ENCODE measurements around the gene CAMK1D.

Gene CAMK1D

GRCh38 chr10:12566161-12567115 is 217.1 kb downstream of the CAMK1D start:
- DNase-seq = no peak

- DNase-seq = no peak
Observed at GRCh38 chr10:12568391-12569009, 219.2 kb downstream of the CAMK1D start.

DNA sequence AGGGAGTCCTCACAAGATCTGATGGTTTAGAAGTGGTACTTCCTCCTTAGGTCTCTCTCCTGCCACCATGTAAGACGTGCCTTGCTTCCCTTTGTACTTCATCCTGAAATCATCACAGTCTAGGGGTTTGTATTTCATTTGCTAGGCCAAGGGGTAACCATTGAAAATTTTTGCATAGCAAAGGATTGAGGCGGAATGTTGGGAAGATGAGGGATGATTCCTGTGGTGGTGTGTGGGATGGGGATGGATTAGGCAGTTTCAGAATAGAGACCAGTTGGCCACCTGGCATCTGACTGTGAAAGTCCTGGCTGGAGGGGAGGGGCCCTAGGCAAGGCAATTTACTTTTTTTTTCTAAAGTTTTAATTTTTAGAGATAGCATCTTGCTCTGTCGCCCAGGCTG is 222.9 kb downstream of the CAMK1D start:
- no peak for DNase-seq

GRCh38 chr10:12577610-12578009 is 228.3 kb downstream of the CAMK1D start:
- no peak for DNase-seq

DNA sequence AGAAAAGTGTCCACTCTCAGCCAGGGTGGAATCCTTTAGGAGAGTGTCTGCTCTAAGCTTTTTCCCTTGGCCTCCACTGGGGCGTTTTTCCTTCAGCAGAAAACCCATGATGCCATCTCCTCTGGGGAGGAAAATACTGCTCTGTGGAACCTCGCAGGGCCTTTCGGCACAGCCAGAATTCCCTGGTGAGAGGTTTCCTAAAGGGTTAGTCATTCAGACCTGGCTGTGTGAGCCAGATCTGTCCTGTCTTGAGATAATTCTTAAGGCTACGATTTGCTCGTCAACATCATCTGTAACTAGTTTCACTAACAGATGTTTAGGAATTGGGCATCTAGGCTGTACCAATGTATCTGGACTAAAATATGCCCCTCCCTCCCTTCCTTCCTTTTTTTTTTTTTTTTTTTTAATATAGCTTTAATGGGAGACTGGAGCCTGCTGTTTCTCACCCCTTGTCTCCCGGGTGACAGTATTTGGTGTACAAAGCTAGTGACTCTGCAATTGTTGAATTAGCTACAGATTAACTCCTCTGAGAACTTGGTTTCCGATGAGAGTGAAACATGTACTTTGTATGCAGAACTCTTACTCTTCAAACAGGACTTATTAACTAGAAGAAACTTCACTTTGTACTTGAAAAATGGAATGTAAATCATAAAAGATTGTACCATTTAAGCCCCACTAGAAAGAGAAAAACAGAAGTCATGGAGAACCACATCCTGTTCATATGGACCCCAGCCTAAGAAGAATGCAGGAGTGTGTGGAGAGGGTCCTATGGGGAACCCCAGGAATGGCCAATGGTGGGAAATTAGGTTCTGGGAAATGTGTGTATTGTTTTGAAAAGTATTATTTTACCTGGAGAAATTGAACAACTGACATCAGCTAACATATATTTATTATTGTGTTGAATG is 230.9 kb downstream of the CAMK1D start:
- DNase-seq = no peak

DNA sequence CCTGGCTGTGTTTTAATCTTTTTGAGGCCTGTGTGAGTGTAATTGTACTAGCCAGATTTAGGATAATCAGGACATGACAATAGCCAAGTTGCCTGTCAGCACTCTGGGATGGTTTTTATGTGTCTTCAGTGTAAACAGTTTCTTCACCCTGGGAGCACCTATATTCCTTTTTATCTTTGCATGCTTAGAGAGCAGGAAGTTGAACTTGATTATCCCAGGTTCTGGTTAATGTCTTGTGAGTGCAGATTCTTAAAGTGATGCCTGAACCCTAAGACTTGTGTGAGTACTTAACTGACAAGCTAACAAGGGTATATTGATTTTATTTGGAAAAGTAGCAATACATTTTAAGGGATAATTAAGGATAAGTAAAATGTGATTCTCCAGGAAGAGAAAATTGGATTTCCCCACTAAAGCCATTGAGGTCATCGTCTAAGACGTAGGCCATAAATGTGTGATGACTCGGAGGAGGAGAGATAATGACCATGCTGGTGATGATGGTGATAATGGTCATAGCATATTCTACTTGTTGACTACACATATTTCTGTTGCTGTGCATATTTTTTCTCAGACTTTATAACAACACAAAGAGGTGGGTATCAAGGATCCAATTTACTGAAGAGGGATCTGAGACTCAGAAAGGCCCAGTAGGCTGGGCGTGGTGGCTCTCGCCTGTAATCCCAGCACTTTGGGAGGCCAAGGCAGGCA is 234.7 kb downstream of the CAMK1D start:
- no peak for DNase-seq

GRCh38 chr10:12586741-12587140 is 237.4 kb downstream of the CAMK1D start:
- DNase-seq = no peak

DNA sequence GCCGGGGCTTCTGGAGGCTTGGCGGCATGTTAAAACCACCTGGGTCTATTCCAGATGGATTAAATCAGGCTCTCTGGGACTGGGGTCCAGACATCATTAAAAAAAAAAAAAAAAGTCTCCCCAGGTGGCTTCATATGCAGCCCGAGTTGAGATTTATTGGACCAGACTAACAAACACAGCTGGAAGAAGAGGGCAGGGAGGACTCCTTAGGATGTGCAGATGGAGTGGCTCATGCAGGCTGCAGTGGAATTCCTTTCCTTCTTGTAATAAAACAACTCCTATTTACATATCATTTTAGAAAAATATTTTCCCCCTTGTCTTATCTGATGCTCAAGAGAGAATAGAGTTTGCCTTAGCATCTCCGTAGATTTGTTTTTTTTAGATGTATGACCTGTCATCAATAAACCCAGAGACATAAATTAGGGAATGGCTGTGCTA is 238.1 kb downstream of the CAMK1D start:
- no peak for DNase-seq

DNA sequence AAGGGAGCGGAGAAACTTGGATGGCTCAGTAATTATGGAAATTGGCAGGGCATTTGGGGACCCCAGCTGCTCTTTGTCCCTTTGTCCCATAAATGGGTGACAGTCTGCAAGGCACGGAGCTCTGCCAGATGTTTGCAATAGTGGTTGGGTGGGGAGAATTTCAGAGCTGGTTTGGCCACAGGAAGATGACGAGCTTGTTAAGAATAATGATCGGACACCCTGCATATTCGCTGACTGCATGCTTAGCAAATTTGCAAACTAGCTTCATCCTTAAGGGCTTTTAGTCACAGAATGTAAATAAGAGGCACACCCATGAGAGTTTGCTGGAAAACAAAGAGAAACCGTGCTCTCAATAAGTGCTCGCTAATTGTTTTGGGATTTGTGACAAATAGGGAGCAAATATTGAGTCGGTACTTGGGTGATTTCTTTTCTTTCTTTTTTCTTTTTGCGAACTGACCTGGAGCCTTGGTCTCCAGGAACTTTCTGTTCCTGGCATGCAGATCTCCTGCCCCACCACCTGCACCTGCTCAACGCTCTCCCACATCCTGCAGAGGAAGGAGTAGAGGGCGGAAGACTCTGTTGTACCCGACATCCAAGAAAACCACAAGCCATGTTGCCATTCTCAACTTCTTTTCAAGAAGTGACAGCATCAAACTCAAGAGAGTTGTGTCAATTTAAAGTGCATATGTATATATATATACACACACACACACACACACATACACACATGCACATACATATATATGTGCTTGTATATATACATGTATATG is 238.9 kb downstream of the CAMK1D start:
- DNase-seq = no peak

GRCh38 chr10:12589291-12589690 is 239.9 kb downstream of the CAMK1D start:
- DNase-seq = no peak

GRCh38 chr10:12589791-12590190 is 240.4 kb downstream of the CAMK1D start:
- no peak for DNase-seq

DNA sequence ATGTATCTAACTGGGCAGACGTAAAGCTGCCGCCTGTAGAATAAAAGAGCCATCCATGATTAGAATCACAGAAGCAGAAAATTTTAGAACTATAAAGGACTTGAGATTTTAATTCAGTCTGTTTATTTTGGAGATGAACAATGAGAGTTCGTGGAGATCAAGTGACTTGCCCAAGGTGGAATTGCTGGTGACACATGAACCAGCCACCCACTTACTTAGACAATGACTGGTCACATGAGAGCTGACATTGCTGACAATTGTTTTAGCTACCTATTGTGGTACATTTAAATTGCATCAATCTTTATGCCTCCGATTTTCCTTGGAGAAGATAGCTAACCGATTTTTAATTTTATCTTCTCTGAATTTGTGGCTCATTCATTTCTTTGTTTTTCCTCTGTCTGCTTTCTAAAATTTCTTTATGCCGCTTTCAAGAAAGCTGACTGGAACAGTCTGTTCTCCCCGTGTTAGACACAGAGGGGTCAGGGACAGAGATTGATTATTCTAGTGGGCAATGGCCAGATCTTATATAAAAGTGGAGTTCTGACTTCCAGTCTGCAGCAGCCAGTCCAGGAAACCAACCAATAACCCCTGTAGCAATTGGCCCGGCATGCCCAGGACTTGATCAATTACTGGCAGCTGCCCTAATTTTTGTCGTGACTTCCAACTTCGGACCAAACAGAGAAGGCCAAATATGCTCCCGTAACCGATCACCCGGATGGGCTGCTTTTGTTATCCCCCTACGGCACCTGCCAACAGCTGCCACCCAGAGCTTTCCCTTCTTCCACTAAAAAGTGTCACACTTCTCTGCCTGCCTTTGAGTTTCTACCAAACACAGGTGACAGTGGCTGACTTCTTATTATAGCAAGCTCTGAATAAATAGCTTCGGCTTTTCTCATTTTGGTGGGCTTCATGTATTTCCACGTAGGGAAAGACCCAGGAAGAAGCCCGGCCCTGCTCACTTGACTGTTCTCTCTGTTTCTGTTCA is 241.6 kb downstream of the CAMK1D start:
- DNase-seq = no peak

GRCh38 chr10:12592967-12593366 is 243.6 kb downstream of the CAMK1D start:
- no peak for DNase-seq

GRCh38 chr10:12594448-12594944 is 245.1 kb downstream of the CAMK1D start:
- DNase-seq = no peak

GRCh38 chr10:12595936-12596576 is 246.7 kb downstream of the CAMK1D start:
- DNase-seq = no peak

DNA sequence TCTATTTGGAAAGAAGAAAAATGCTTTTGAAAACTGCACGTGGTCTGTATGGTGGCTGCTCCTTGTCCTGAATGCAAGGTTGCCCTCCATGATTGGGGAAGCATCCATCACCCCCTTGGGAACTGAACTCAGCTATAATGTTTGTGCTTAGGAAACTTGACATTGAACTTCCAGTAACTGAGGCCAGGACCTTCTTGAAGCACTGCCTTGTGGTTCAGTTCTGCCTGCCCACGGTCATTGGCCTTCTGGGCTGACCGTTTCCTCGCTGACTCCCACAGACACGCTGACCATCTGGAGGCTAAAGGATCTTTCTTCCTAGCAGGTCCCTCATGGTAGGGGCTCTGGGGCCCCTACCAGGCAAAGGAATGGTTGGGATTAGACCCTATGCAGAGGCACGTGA is 247.8 kb downstream of the CAMK1D start:
- DNase-seq = no peak

DNA sequence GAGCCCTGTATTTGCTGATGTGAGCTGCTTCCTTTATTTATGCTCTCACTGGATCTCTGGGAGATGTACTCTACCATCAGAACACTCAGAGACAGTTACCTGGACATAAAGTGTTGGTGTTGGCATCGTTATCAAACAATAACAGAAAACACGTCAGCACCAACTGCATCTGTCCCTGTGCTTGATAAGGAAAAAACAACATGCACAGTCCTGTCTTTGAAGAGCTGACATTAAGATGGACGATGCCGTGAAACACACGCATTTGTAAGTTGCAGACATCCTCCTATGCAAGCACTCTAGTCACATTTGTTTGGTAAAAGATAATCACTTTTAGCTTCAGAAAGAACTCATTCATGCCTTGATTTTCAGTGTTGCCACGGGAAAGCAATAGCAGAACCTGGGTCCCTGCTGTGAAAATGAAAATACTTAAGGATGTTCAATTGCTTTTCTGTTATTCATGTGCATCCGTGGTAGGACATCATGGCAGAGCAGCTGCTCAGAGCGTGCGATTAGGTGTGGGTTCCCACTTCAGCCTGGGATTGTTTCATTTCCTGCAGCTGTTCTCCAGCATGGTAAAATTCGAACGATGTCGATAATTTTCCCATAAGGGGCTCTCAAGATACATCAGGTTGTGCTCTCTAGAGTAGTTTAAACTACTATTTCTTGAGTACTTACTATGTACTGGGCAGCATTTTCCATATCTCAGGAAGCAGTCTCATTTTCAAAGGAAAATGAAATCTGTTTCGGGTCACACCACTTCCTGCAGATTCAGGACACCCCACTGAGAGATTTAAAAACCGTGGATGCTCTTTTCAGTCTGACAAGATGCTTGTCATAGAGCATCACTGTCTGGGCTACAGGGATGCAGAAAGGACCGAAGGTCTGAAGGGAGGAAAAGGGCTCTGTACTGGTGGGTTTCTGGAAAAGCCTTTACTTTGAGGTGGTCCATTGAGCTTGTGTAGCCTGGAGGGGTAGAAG is 248.7 kb downstream of the CAMK1D start:
- no peak for DNase-seq

GRCh38 chr10:12600652-12601051 is 251.3 kb downstream of the CAMK1D start:
- no peak for DNase-seq

Data from effector CD8-positive, alpha-beta T cell (primary cell).